ENCODE measurements around the gene MPO. TPM values are rescaled to one million over a fixed set of nuclear protein-coding genes. Genes with fewer than 3 reads are reported as not detected.

Gene MPO
- total and polyA plus RNA-seq, 9 of the 15 experiments (the other 6 are each of a cell fraction or from before 2014, with no cell fraction given), result 0.04 to 0.47 (median 0.39) TPM; not detected in 6

GRCh38 chr17:58238147-58238634 lies 42.5 kb downstream of the MPO start, which contains the start of gene LPO:
LPO (plus strand) TSS chr17:58238584; CDS start chr17:58242980, 4,396 bp downstream.
- TF ChIP-seq ZNF79 (CRISPR knock-in tag; IDR thresholded peaks at IDR 0.05; ENCODE audit: low read depth) (no peak), CEBPB (tag; IDR thresholded peaks at IDR 0.05) (peak; percentile 42; the same call in 1 of the 2 replicates), ARID3A (IDR thresholded peaks at IDR 0.05; ENCODE audit: borderline replicate concordance, low read depth, low read length) (no peak), CEBPG (CRISPR knock-in tag; IDR thresholded peaks at IDR 0.05) (no peak), CEBPG (tag; conservative IDR thresholded peaks at IDR 0.05 in 1 of 2, IDR thresholded peaks at IDR 0.05 in 1 of 2) (peak in 1 of 2 experiments; percentile 68; a peak in 3 of 4 replicates)
- TF ChIP-seq, protein P1, sequence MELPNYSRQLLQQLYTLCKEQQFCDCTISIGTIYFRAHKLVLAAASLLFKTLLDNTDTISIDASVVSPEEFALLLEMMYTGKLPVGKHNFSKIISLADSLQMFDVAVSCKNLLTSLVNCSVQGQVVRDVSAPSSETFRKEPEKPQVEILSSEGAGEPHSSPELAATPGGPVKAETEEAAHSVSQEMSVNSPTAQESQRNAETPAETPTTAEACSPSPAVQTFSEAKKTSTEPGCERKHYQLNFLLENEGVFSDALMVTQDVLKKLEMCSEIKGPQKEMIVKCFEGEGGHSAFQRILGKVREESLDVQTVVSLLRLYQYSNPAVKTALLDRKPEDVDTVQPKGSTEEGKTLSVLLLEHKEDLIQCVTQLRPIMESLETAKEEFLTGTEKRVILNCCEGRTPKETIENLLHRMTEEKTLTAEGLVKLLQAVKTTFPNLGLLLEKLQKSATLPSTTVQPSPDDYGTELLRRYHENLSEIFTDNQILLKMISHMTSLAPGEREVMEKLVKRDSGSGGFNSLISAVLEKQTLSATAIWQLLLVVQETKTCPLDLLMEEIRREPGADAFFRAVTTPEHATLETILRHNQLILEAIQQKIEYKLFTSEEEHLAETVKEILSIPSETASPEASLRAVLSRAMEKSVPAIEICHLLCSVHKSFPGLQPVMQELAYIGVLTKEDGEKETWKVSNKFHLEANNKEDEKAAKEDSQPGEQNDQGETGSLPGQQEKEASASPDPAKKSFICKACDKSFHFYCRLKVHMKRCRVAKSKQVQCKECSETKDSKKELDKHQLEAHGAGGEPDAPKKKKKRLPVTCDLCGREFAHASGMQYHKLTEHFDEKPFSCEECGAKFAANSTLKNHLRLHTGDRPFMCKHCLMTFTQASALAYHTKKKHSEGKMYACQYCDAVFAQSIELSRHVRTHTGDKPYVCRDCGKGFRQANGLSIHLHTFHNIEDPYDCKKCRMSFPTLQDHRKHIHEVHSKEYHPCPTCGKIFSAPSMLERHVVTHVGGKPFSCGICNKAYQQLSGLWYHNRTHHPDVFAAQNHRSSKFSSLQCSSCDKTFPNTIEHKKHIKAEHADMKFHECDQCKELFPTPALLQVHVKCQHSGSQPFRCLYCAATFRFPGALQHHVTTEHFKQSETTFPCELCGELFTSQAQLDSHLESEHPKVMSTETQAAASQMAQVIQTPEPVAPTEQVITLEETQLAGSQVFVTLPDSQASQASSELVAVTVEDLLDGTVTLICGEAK (IDR thresholded peaks at IDR 0.05), result peak; percentile 67
- TF ChIP-seq, protein P1 (CRISPR knock-in tag; IDR thresholded peaks at IDR 0.05), result no peak
- Histone ChIP-seq H2AFZ (ENCODE audit: low read depth, low read length) (no peak within 1 kb of the TSS), H3K9me3 (replicated peaks; ENCODE audit: control insufficient read depth, insufficient read depth, low read depth, low read length) (no peaks in the 10 kb centered on the region), H3K4me2 (ENCODE audit: insufficient read depth, low read length) (no peak within 1 kb of the TSS), H3K27me3 (ENCODE audit: control insufficient read depth in 2 of 2, insufficient read depth in 2 of 2, low read length in 2 of 2) (peaks cover 5 to 30% of the 10 kb centered on the region in 2 experiments), H3K79me2 (ENCODE audit: control insufficient read depth, insufficient read depth, low read length) (no peaks in the 10 kb centered on the region), H3K9ac (ENCODE audit: insufficient read depth in 1 of 2, low read depth in 2 of 2, low read length in 2 of 2) (no peak within 1 kb of the TSS), H4K20me1 (replicated peaks; ENCODE audit: control insufficient read depth, insufficient read depth, low read length) (no peaks in the 10 kb centered on the region), H3K9me1 (ENCODE audit: control insufficient read depth, insufficient read depth, low read length) (no peaks in the 10 kb centered on the region), H3K27ac (ENCODE audit: extremely low read depth, low read depth, low read length) (no peak within 1 kb of the TSS), H3K4me3 (no peak within 1 kb of the TSS), H3K4me1 (replicated peaks in 1 of 2; ENCODE audit: control insufficient read depth in 2 of 2, insufficient read depth in 2 of 2, low read length in 2 of 2) (peaks cover 0 to 5% of the 10 kb centered on the region in 2 experiments; a peak in 2 of 5 replicates), H3K36me3 (ENCODE audit: control insufficient read depth, insufficient read depth, low read length) (no peaks in the 10 kb centered on the region)
- FAIRE-seq, result no peak
- ATAC-seq, result no peak; the same call in 1 of the 3 replicates
- BruUV-seq (replicated peaks), result no TSS peak
- DNase-seq (ENCODE audit: extremely low read depth in 1 of 4, low spot score in 3 of 4), result no peak
- in situ Hi-C loops (cut with MboI) (no loop called here), intact Hi-C loops (cut with micrococcal nuclease) (no loop called here)
- ChIA-PET POLR2A (interaction anchor here (0.6 to 1.0 kb wide), 4 partner anchors 9 to 338 kb away, joined by 3 to 5 read pairs (median 4); no protein-coding TSS in a partner anchor), CTCF (ENCODE audit: low intra/inter-chr PET ratio) (no interaction called here)
- WGBS (ENCODE audit: insufficient coverage, low coverage, missing lambda C conversion rate), result 4% methylated on average over 5 of the region's 5 CpGs
